Small intestine (tissue), 7 donors: ENCODE measurements around the gene IFT88. TPM values are rescaled to one million over a fixed set of nuclear protein-coding genes. Genes with fewer than 3 reads are reported as not detected.
A peak's percentile ranks its signal among the peaks of the same experiment; 100 is the strongest.

Source experiments
- DNase-seq, 2 donors: peaks; one replicate each; pipeline versions ENCODE4 v3.0.0 to v3.0.0-alpha.2; 2013
- FAIRE-seq: peaks from 2 replicates; lab custom pipeline; 2012; peaks lifted over from hg19 to GRCh38; lab: Jason Lieb, UNC
- H3K27ac ChIP-seq, 3 donors: one replicate each; pipeline ENCODE4 v1.5.1; 2013; ENCODE audit warnings: low read length in 2 of 3, mild to moderate bottlenecking in 2 of 3, control low read depth in 1 of 3, inconsistent platforms in 1 of 3, low read depth in 1 of 3, moderate library complexity in 1 of 3
- H3K27me3 ChIP-seq, 3 donors: one replicate each; pipeline ENCODE4 v1.6.1; 2013; ENCODE audit warnings: low read length in 3 of 3, inconsistent platforms in 1 of 3; ENCODE audit not compliant: control insufficient read depth in 3 of 3, insufficient read depth in 3 of 3
- H3K36me3 ChIP-seq, 3 donors: one replicate each; pipeline ENCODE4 v1.6.1; 2013; ENCODE audit warnings: low read length in 3 of 3, inconsistent platforms in 1 of 3, low read depth in 1 of 3, mild to moderate bottlenecking in 1 of 3, moderate library complexity in 1 of 3; ENCODE audit not compliant: control insufficient read depth in 3 of 3, insufficient read depth in 2 of 3
- H3K4me1 ChIP-seq, 3 donors: one replicate each; pipeline ENCODE4 v1.6.1; 2013; ENCODE audit warnings: low read length in 2 of 3, inconsistent platforms in 1 of 3, low read depth in 1 of 3, mild to moderate bottlenecking in 1 of 3, moderate library complexity in 1 of 3; ENCODE audit not compliant: control insufficient read depth in 3 of 3, insufficient read depth in 2 of 3
- H3K4me3 ChIP-seq, 3 donors: one replicate each; pipeline ENCODE4 v1.5.1; 2013; ENCODE audit warnings: low read length in 3 of 3, control low read depth in 1 of 3, inconsistent platforms in 1 of 3, low read depth in 1 of 3, mild to moderate bottlenecking in 1 of 3, moderate library complexity in 1 of 3
- H3K9me3 ChIP-seq, 2 donors: one replicate each; pipeline ENCODE4 v1.6.1; 2013; ENCODE audit warnings: low read depth in 1 of 2, low read length in 1 of 2; ENCODE audit not compliant: control insufficient read depth in 2 of 2, insufficient read depth in 1 of 2
- WGBS, 3 donors: extraction: QIAGEN DNeasy Blood & Tissue Kit; methylation state at CpG; one replicate each; pipeline ENCODE4 v1.1.7; 2013; 5-methylcytosine and 5-hydroxymethylcytosine counted together
- polyA plus RNA-seq, 4 donors: library from polyadenylated mRNA; stranded (reverse) in 3 of 4; unstranded in 1 of 4; fragments of 200-250 nt in 3 of 4; fragments of 120-200 nt in 1 of 4; gene quantifications; one replicate each; pipeline versions ENCODE4 v1.2.1 to v1.2.3, GENCODE V29; 2013
- donor health status: healthy with polysubstance abuse.
- donor health status: control.
- donor health status: control.
- donor health status: Bipolar disorder and iron deficiency.
- donor health status: healthy.

Gene IFT88
- polyA plus RNA-seq, 4 donors: 11.0 to 21.4 (median 13.5) TPM

DNA sequence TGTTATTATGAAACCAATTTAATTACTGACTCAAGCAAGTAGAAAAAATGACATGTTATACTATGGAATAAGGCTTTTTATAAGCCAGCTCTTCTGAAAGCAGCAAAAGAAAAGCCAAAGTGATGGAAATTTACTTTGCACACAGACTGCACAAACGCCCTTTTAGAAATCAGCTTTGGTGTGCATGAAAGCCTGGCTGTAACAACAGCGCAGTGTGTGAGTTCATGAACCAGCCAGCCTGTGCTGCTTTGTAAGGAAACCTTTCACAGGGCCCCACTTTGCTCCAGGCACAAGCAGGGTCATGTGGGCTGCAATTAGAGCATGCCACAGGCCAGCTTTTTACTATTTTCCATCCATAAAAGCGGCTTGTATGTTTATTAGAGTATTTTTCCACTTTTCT is 13.6 kb upstream of the IFT88 start:
- WGBS, 3 donors: 46 to 59% (median 58%) methylated on average over 3 of the region's 3 CpGs
- Histone ChIP-seq H3K36me3 (no peaks in the 10 kb centered on the region), H3K27ac (peak overlapping the region in 1 of 3 donors; percentile 79), H3K9me3 (no peaks in the 10 kb centered on the region), H3K4me3 (no peak overlapping the region), H3K4me1 (peaks cover 0 to 31% (median 0%) of the 10 kb centered on the region in 3 donors), H3K27me3 (no peaks in the 10 kb centered on the region)
- no peak for FAIRE-seq
- DNase-seq: peak in 1 of 2 donors; percentile 81

DNA sequence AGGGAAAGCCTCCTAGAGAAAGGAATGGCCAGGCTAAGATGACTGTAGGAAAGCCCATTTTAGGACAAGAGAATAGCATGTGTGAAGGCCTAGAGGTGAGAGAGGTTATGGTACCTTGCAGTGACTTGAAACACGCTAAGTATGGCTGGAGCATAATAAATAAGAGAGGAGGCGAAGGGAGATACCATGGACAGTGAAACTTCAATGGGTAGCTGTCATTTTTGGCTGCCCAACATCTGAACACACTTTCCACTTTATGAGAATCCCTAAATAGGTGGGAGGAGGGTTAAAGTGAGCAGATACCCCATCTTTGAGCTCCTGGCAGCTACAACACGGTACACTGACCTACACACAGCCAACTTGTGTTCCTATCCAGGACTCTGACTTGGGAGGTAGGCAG is 8.0 kb upstream of the IFT88 start:
- WGBS, 3 donors: 76 to 98% (median 84%) methylated on average over 3 of the region's 3 CpGs
- Histone ChIP-seq H3K27ac (peak overlapping the region; percentile 88 to 92 (median 88)), H3K27me3 (no peaks in the 10 kb centered on the region), H3K4me1 (peaks cover 4 to 43% (median 11%) of the 10 kb centered on the region in 3 donors), H3K36me3 (no peaks in the 10 kb centered on the region), H3K4me3 (no peak overlapping the region), H3K9me3 (no peaks in the 10 kb centered on the region)
- no peak for FAIRE-seq
- no peak for DNase-seq

DNA sequence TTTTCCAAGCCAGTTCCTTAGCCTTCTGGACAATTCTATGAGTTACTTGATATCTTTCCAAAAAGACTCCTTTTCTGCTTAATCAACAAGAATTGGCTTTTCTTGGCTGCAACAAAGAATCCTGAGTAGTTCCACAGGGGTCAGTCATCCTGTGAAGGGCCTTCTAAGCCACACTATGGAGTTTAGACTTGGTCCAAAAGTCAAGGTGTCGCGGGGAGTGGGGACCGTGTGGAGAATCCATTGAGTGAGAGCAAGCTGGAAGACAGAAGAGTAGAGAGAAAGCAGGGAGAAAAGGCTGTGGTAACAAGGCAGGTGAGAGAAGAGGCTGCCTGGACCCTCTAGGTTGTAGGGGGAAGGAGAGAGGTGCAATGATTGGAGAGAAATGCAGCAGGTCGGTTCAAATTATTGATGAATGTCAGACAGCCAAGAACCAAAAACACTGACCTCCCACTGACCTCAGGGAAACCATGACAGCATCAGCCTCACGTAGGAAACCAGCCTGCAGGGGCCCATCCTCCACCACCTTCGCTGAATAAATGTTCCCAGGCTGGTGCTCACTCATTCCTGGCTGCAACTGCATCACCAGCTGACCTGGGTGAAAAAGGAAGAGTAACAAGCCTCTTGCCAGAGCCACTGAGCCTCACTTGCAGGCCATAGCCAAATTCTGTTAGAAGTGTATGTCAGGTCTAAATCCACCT is 7.1 kb upstream of the IFT88 start:
- 54 to 67% (median 62%) methylated on average over 6 of the region's 6 CpGs for WGBS, 3 donors
- peak; percentile 56 to 62 for DNase-seq
- H3K9me3 ChIP-seq: peaks cover 0 to 5% of the 10 kb centered on the region in 2 donors
- H3K4me1 ChIP-seq: peaks cover 4 to 43% (median 11%) of the 10 kb centered on the region in 3 donors
- no peak for FAIRE-seq
- H3K4me3 ChIP-seq: no peak overlapping the region
- H3K27me3 ChIP-seq: no peaks in the 10 kb centered on the region
- H3K27ac ChIP-seq: peak overlapping the region; percentile 88 to 92 (median 88)
- no peaks in the 10 kb centered on the region for H3K36me3 ChIP-seq

DNA sequence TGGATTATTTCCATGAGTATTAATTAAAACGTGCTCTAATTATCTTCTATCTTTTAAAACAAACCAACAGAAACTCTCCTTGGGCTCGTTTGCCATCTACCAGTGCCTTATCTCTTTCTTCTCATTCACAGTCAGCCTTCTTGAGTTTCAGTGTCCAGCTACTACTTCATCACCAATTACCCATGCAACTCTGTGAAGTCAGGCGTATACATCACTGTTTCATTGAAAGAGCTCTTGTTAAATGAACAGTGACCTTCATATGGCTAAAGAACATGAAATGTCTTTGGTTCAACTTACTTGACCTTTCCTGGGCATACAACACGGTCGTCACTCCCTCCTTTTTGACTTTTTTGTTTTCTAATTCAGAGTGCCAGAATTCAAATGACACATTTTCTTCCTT is 5.2 kb upstream of the IFT88 start:
- no peak for FAIRE-seq
- no peaks in the 10 kb centered on the region for H3K27me3 ChIP-seq
- peaks cover 4 to 41% (median 11%) of the 10 kb centered on the region in 3 donors for H3K4me1 ChIP-seq
- H3K27ac ChIP-seq: peak overlapping the region in 2 of 3 donors; percentile 9 to 88
- H3K4me3 ChIP-seq: no peak overlapping the region
- peaks cover 0 to 17% of the 10 kb centered on the region in 2 donors for H3K9me3 ChIP-seq
- DNase-seq: no peak
- WGBS, 3 donors: 63 to 71% (median 64%) methylated on average over 5 of the region's 5 CpGs
- H3K36me3 ChIP-seq: no peaks in the 10 kb centered on the region

DNA sequence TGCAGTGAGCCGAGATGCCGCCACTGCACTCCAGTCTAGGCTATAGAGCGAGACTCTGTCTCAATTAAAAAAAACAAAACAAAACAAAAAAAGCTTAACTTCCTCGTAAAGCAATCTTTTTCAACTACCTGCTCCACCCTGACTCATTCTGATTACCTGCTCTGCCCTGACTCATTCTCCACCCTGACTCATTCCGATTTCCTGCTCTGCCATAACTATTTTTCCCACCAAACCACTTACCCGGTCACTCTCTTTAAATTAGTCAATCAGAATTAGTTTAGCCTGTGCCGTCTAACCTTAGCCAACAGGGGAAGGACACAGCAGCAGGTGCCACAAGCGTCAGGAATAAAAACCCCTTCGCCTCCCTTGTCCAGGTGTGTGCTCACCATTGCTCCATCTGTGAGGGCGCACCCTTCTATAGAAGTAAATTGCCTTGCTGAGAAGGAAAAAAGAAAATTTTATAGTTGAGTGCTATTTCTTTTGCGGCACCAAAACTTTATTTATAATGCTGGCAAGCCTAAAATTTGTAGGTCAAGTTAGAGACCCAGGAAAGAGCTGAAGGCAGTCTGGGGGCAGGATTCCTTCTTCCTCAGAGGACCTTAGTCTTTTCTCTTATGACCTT is 1.7 kb upstream of the IFT88 start:
- Histone ChIP-seq H3K4me1 (peaks cover under 1 to 17% (median 2%) of the 10 kb centered on the region in 3 donors), H3K36me3 (no peaks in the 10 kb centered on the region), H3K27ac (no peak overlapping the region), H3K4me3 (no peak overlapping the region), H3K27me3 (no peaks in the 10 kb centered on the region), H3K9me3 (peaks cover 0 to 17% of the 10 kb centered on the region in 2 donors)
- FAIRE-seq (no peak), DNase-seq (no peak)
- WGBS, 3 donors: 85 to 93% (median 91%) methylated on average over 11 of the region's 11 CpGs

DNA sequence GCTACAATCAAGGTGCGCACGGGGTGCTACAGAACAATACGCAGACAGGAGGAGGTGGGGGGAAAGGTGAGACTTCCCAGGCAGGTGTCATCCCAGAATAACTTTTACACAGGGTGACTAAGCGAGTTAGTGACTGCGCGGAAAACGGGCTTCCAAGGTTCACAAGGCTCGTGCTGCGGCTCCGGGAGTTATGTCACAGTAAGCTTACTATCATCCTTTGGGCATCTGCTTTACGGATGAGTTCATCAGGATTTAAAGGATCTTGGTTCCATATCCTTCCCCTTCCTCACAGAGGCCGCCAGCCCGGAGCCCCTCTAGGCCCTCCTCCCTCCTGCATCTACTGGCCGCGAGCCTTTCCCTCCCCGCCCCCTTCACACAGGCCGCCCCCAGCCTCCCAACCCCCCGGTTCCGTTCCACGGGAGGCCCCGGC is 474 bp upstream of the IFT88 start:
- 1 to 4% (median 2%) methylated on average over 19 to 21 of the region's 21 CpGs for WGBS, 3 donors
- Histone ChIP-seq H3K9me3 (peaks cover 0 to 18% of the 10 kb centered on the region in 2 donors), H3K27ac (peak overlapping the region; percentile 84 to 96 (median 92)), H3K4me3 (peak overlapping the region; percentile 55 to 69 (median 58)), H3K27me3 (no peaks in the 10 kb centered on the region), H3K4me1 (peaks cover 0 to 9% (median 2%) of the 10 kb centered on the region in 3 donors), H3K36me3 (no peaks in the 10 kb centered on the region)
- FAIRE-seq (no peak), DNase-seq (peak; percentile 91 to 92)

DNA sequence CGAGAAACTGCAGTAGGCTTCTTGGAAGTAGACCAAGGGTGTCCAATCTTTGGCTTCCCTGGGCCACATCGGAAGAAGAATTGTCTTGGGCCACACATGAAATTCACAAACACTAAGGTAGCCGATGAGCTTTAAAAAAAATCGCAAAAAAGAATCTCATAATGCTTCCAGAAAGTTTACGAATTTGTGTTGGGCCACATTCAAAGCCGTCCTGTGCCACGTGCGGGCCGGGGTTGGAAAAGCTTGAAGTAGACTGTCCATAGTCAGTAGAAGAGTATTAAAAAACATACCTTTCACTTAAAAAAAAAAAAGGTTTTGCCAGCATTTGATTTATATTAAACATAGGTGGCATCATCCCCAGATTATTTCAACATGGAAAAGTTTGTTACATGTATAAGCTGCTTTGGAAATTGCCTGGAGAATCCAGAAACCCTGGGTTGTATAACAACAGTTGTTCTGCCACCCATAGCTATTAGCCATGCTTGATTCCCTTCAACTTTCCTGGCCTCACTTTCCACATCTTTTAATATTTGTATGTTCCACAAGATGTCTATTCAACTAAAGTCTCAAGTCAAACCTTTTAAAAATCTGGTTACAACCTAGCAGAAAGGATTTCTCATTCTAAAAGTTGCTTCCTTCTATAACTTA is 1.0 kb downstream of the IFT88 start:
- Histone ChIP-seq H3K4me1 (peaks cover 0 to 6% (median 0%) of the 10 kb centered on the region in 3 donors), H3K27ac (peak overlapping the region; percentile 84 to 96 (median 92)), H3K4me3 (peak overlapping the region; percentile 13 to 69 (median 58)), H3K27me3 (no peaks in the 10 kb centered on the region), H3K9me3 (peaks cover 0 to 21% of the 10 kb centered on the region in 2 donors), H3K36me3 (no peaks in the 10 kb centered on the region)
- 27 to 34% (median 27%) methylated on average over 9 of the region's 9 CpGs for WGBS, 3 donors
- no peak for DNase-seq
- no peak for FAIRE-seq

DNA sequence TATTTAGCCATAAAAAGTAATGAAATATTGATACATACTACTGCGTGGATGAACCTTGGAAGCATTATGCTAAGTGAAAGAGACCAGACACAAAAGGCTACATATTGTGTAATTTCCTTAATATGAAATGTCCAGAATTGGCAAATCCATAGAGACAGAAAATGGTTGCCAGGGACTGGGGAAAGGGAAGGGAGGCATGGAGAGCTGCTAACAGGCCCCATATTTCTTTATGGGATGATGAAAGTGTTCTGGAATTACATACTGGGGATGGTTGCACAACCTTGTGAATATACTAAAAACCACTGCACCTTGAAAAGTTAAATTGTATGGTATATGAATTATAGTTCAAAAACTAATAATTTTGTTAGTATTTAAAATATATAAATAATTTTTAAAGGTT is 3.6 kb downstream of the IFT88 start:
- Histone ChIP-seq H3K27me3 (no peaks in the 10 kb centered on the region), H3K9me3 (peaks cover 0 to 12% of the 10 kb centered on the region in 2 donors), H3K4me1 (peaks cover 0 to 6% (median 0%) of the 10 kb centered on the region in 3 donors), H3K36me3 (peaks cover 2 to 4% (median 2%) of the 10 kb centered on the region in 3 donors), H3K27ac (no peak overlapping the region), H3K4me3 (no peak overlapping the region)
- DNase-seq (no peak), FAIRE-seq (no peak)
- WGBS, 3 donors: 97 to 100% (median 98%) methylated on average over 1 of the region's 1 CpG
